NCI-H446 (cell line): ENCODE measurements around the gene KCP.

Source experiments
- DNase-seq, 2 experiments: peaks; one replicate each; lab custom pipeline; 2025; lab: John Stamatoyannopoulos, UW

KCP gene

GRCh38 chr7:128887169-128888038 is 23.1 kb downstream of the KCP start:
- no peak for DNase-seq

- no peak for DNase-seq
Measured at GRCh38 chr7:128886391-128887168, 23.9 kb downstream of the KCP start.

GRCh38 chr7:128885370-128886187 is 24.9 kb downstream of the KCP start:
- no peak for DNase-seq

- DNase-seq = no peak
Measured at GRCh38 chr7:128884561-128885369, 25.7 kb downstream of the KCP start.

GRCh38 chr7:128883622-128884448 is 26.7 kb downstream of the KCP start:
- DNase-seq = peak in 1 of 2 experiments; percentile 75

- no peak for DNase-seq
Measured at GRCh38 chr7:128882134-128882533, 28.4 kb downstream of the KCP start.

GRCh38 chr7:128881458-128882125 is 28.9 kb downstream of the KCP start:
- DNase-seq = no peak

- DNase-seq = peak in 1 of 2 experiments; percentile 34
Measured at GRCh38 chr7:128880791-128881457, 29.6 kb downstream of the KCP start.

GRCh38 chr7:128879939-128880746 is 30.4 kb downstream of the KCP start:
- peak in 1 of 2 experiments; percentile 77 for DNase-seq

- DNase-seq = no peak
Measured at GRCh38 chr7:128879461-128879938, 31.0 kb downstream of the KCP start.

- no peak for DNase-seq
Measured at GRCh38 chr7:128878226-128879105, 32.0 kb downstream of the KCP start.

GRCh38 chr7:128877756-128878120 is 32.8 kb downstream of the KCP start:
- DNase-seq = no peak

GRCh38 chr7:128876978-128877755 is 33.3 kb downstream of the KCP start:
- DNase-seq = no peak

GRCh38 chr7:128876586-128876977 is 33.9 kb downstream of the KCP start:
- DNase-seq = no peak

- no peak for DNase-seq
Measured at GRCh38 chr7:128876127-128876526, 34.4 kb downstream of the KCP start.

- no peak for DNase-seq
Measured at GRCh38 chr7:128875523-128875948, 35.0 kb downstream of the KCP start.
